ENCODE data around the gene CFTR. TPM values are rescaled to one million over a fixed set of nuclear protein-coding genes. Genes with fewer than 3 reads are reported as not detected.

Gene CFTR
- total RNA-seq, 1 experiment from 2014 or later = not detected

DNA sequence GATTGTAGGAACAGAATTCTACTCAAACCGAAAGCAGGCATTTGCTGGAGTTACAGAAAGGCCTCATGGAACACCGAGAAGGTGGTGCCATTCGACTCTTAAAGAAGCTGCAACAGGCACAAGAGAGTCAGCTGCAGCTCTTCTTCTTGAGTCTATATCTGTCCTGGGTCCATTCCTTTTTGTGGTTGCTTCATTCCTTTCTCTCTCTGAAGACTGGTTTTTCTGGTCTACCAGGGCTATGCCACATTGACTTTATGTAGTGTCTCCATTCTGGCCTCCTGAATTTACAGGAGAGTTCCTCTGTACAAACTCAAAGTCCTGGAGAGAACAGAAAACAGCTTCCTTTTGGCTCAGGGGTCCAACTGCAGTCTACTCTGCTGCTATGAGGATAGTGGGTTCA lies 132.8 kb downstream of the CFTR start:
- Histone ChIP-seq H3K9ac (ENCODE audit: low read length) (no peak overlapping the region), H4K20me1 (ENCODE audit: insufficient read depth) (no peaks in the 10 kb centered on the region), H2AFZ (ENCODE audit: low read depth, low read length, poor library complexity, severe bottlenecking) (no peak overlapping the region), H3K9me2 (ENCODE audit: insufficient read depth) (no peaks in the 10 kb centered on the region; the same call in 1 of the 2 replicates), H3K4me2 (ENCODE audit: low read length) (no peak overlapping the region), H3K4me3 (replicated peaks in 1 of 2; ENCODE audit: low read depth in 1 of 2, low read length in 2 of 2) (no peak overlapping the region), H3K27ac (ENCODE audit: low read depth, low read length) (no peak overlapping the region), H3K36me3 (ENCODE audit: control insufficient read depth in 1 of 2, insufficient read depth in 2 of 2, low read length in 2 of 2) (no peaks in the 10 kb centered on the region), H3K9me3 (ENCODE audit: control insufficient read depth in 1 of 2, insufficient read depth in 1 of 2, low read depth in 1 of 2, low read length in 2 of 2) (no peaks in the 10 kb centered on the region), H3K79me2 (ENCODE audit: insufficient read depth, low read length) (no peaks in the 10 kb centered on the region), H3K27me3 (ENCODE audit: insufficient read depth, low read length) (no peaks in the 10 kb centered on the region), H3K4me1 (ENCODE audit: control insufficient read depth in 1 of 2, insufficient read depth in 2 of 2, low read length in 2 of 2) (no peaks in the 10 kb centered on the region)
- ChIA-PET RAD21 (ENCODE audit: low non-redundant PET in 1 of 2, low total read pairs in 2 of 2, uncharacterized antibody in 2 of 2, unreplicated experiment in 2 of 2) (no interaction called here), POLR2A (no interaction called here), CTCF (no interaction called here)
- TF ChIP-seq TCF7L2 (IDR thresholded peaks at IDR 0.05; ENCODE audit: borderline replicate concordance, extremely low read depth, insufficient read depth, insufficient read length) (no peak), RAD21 (IDR thresholded peaks at IDR 0.05; ENCODE audit: low read depth) (no peak), ZNF274 (IDR thresholded peaks at IDR 0.05; ENCODE audit: low read depth, low read length) (no peak), CBX3 (IDR thresholded peaks at IDR 0.05; ENCODE audit: low read depth) (no peak), ELF1 (IDR thresholded peaks at IDR 0.05; ENCODE audit: borderline replicate concordance, low read depth) (no peak), FOSL1 (IDR thresholded peaks at IDR 0.05; ENCODE audit: low read depth) (no peak), SIN3A (IDR thresholded peaks at IDR 0.05; ENCODE audit: low read depth) (no peak), POLR2AphosphoS5 (IDR thresholded peaks at IDR 0.05; ENCODE audit: low read depth, low read length) (no peak), SRF (IDR thresholded peaks at IDR 0.05; ENCODE audit: low read depth) (no peak)
- TF ChIP-seq, protein P1, sequence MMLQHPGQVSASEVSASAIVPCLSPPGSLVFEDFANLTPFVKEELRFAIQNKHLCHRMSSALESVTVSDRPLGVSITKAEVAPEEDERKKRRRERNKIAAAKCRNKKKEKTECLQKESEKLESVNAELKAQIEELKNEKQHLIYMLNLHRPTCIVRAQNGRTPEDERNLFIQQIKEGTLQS (IDR thresholded peaks at IDR 0.05) = no peak
- TF ChIP-seq, protein P2, sequence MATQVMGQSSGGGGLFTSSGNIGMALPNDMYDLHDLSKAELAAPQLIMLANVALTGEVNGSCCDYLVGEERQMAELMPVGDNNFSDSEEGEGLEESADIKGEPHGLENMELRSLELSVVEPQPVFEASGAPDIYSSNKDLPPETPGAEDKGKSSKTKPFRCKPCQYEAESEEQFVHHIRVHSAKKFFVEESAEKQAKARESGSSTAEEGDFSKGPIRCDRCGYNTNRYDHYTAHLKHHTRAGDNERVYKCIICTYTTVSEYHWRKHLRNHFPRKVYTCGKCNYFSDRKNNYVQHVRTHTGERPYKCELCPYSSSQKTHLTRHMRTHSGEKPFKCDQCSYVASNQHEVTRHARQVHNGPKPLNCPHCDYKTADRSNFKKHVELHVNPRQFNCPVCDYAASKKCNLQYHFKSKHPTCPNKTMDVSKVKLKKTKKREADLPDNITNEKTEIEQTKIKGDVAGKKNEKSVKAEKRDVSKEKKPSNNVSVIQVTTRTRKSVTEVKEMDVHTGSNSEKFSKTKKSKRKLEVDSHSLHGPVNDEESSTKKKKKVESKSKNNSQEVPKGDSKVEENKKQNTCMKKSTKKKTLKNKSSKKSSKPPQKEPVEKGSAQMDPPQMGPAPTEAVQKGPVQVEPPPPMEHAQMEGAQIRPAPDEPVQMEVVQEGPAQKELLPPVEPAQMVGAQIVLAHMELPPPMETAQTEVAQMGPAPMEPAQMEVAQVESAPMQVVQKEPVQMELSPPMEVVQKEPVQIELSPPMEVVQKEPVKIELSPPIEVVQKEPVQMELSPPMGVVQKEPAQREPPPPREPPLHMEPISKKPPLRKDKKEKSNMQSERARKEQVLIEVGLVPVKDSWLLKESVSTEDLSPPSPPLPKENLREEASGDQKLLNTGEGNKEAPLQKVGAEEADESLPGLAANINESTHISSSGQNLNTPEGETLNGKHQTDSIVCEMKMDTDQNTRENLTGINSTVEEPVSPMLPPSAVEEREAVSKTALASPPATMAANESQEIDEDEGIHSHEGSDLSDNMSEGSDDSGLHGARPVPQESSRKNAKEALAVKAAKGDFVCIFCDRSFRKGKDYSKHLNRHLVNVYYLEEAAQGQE (IDR thresholded peaks at IDR 0.05; ENCODE audit: low read depth) = no peak
- DNase-seq (ENCODE audit: low read depth, low spot score) (no peak), ATAC-seq (no peak)
- BruUV-seq (replicated peaks) = no TSS peak
- intact Hi-C loops (cut with micrococcal nuclease) = no loop called here
